Activated CD4-positive, alpha-beta T cell treated with anti-CD3 and anti-CD28 coated beads, Interleukin-2, amount 10 ng/mL, durations not matched to agents 24 days and 14 days (primary cell): ENCODE results near the gene CD99L2. TPM values are rescaled to one million over a fixed set of nuclear protein-coding genes. Genes with fewer than 3 reads are reported as not detected.
"Not testable (repeated sequence)": the region's sequence is repeated elsewhere in the genome, so short reads cannot be mapped to it uniquely, and the experiment has no call there.

Experiments
- DNase-seq: peaks from one replicate; pipeline ENCODE4 v3.0.0; 2022
- H3K27ac Mint-ChIP-seq: one replicate; pipeline ENCODE4 v1.8.0; 2022; ENCODE audit warnings: mild to moderate bottlenecking, mixed read lengths
- H3K27me3 Mint-ChIP-seq: one replicate; pipeline ENCODE4 v1.8.0; 2022; ENCODE audit warnings: mixed read lengths
- H3K36me3 Mint-ChIP-seq: one replicate; pipeline ENCODE4 v1.8.0; 2022; ENCODE audit warnings: low read depth, mild to moderate bottlenecking, mixed read lengths
- H3K4me1 Mint-ChIP-seq: one replicate; pipeline ENCODE4 v1.8.0; 2021; ENCODE audit warnings: mixed read lengths
- H3K4me3 Mint-ChIP-seq: one replicate; pipeline ENCODE4 v1.8.0; 2022; ENCODE audit warnings: mild to moderate bottlenecking, moderate library complexity, mixed read lengths
- H3K9me3 Mint-ChIP-seq: one replicate; pipeline ENCODE4 v1.8.0; 2021; ENCODE audit warnings: mixed read lengths
- intact Hi-C: fragments of 100-400 bp; cut with micrococcal nuclease; formaldehyde crosslinking; loops from one replicate; pipeline ENCODE4 v1.15.1; 2023
- total RNA-seq: library from RNA; stranded (reverse); gene quantifications from 2 replicates; pipeline ENCODE4 v1.2.3, GENCODE V29; 2022

CD99L2 gene
- total RNA-seq, 1 donor from 2014 or later, result 10.9 TPM

DNA sequence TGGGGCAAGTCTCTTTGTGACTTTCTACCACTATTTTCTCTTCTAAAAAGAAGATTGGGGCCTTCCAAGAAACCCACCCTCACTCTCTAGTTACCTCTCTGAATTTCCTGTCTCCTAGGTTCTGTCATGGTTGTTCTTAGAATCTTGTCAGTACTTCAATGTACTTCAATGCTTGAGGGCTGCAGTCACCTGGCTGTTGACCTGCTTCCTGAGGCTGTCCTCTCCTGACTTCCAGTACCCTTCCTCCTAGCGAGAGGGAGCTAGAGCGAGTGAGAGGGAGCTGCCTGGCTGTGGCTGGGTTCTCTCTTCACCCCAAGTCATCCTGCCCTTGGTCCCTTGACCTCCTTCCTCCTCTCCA, 17.7 kb downstream of the CD99L2 start:
- H3K27me3 Mint-ChIP-seq, result no peaks in the 10 kb centered on the region
- peak overlapping the region; percentile 87 for H3K27ac Mint-ChIP-seq
- peaks cover 5% of the 10 kb centered on the region for H3K36me3 Mint-ChIP-seq
- peaks cover 18% of the 10 kb centered on the region for H3K4me1 Mint-ChIP-seq
- H3K9me3 Mint-ChIP-seq, result no peaks in the 10 kb centered on the region
- DNase-seq, result peak; percentile 59
- intact Hi-C loops, result loop anchor here (1.0 to 10.0 kb wide), 2 partner anchors 18 to 66 kb away; partner anchors contain the start of gene CD99L2
- H3K4me3 Mint-ChIP-seq, result peak overlapping the region; percentile 34

DNA sequence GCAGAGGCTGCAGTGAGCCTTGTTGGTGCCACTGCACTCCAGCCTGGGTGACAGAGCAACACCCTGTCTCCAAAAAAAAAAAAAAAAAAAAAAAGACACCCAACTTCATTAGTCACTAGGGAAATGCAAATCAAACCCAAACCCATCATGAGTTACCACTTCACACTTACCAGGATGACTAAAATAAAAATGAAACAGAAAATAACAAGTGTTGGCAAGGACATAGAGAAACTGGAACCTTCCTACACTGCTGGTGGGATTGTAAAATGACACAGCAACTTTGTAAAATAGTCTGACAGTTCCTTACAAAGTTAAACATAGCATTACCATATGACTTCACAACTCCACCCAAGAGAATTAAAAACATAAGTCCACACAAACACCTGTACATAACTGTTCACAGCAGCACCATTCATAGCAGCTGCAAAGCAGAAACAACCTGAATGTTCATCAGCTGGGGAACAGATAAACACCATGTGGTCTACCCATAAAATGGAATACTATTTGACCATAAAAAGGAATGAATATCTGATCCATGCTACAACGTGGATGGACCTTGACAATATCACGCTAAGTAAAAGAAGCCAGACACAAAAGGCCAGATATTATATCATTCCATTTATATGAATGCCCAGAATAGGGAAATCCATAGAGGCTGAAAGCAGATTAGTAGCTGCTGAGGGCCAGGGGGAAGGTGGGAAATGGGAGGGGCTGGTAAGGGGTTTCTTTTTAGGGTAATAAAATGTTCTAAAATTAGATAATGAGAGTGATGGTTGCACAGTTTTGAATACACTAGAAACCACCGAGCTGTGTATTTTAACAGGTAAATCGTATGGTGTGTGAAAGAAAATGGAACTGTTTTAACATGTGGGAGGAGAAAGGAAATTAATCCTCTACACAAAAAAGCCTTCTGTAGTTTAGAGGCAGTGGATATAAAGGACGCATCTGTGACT, 18.3 kb downstream of the CD99L2 start:
- Mint-ChIP-seq H3K27me3 (no peaks in the 10 kb centered on the region), H3K4me3 (no peak overlapping the region)

DNA sequence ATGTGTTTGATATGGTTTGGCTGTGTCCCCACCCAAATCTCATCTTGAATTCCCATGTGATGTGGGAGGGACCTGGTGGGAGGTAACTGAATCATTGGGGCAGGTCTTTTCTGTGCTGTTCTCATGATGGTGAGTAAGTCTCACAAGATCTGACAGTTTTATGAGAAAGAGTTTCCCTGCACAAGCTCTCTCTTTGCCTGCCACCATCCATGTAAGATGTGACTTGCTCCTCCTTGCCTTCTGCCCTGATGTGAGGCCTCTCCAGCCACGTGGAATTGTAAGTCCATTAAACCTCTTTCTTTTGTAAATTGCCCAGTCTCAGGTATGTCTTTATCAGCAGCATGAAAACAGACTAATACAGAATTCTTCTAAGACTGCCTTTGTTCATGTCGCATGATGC, 22.8 kb downstream of the CD99L2 start:
- not testable (repeated sequence) for H3K4me3 Mint-ChIP-seq, H3K27ac Mint-ChIP-seq, DNase-seq, H3K9me3 Mint-ChIP-seq, H3K27me3 Mint-ChIP-seq
- Mint-ChIP-seq H3K4me1 (peaks cover 28% of the 10 kb centered on the region), H3K36me3 (peaks cover 16% of the 10 kb centered on the region)
- intact Hi-C loops, result loop anchor here (10.0 kb wide), 1 partner anchor 209 kb away; no protein-coding TSS in a partner anchor

More for the DNA sequence above, 18.3 kb downstream of the CD99L2 start:
- Mint-ChIP-seq H3K4me1 (peaks cover 18% of the 10 kb centered on the region), H3K36me3 (peaks cover 11% of the 10 kb centered on the region), H3K27ac (peak overlapping the region; percentile 72), H3K9me3 (no peaks in the 10 kb centered on the region)
- DNase-seq, result no peak
- intact Hi-C loops, result loop anchor here (1.0 to 10.0 kb wide), 3 partner anchors 18 to 205 kb away; partner anchors contain the start of gene CD99L2

DNA sequence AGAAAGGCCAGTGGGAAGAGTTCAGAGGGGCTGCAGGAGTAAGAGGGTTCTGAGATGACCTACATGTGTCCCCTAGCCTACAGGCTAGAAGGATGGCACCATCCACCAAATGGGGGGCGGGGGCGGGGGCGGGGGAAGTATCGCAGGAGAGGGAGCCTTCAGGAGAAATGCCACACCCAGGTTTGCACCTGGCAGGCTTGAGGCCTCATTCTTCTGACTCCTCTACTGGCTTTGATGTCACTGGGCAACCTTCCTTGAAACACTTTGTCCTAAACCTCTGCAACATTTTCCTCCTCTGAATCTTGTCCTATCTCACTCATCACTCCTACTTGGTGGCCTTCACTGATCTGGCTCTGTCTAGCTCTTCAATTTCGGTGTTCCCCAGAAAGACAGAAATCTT, 24.0 kb downstream of the CD99L2 start:
- H3K27me3 Mint-ChIP-seq, result no peaks in the 10 kb centered on the region
- H3K27ac Mint-ChIP-seq, result peak overlapping the region; percentile 25
- H3K36me3 Mint-ChIP-seq, result peaks cover 16% of the 10 kb centered on the region
- intact Hi-C loops, result loop anchor here (10.0 kb wide), 1 partner anchor 210 kb away; no protein-coding TSS in a partner anchor
- H3K4me1 Mint-ChIP-seq, result peaks cover 23% of the 10 kb centered on the region
- no peak overlapping the region for H3K4me3 Mint-ChIP-seq
- H3K9me3 Mint-ChIP-seq, result no peaks in the 10 kb centered on the region
- no peak for DNase-seq

DNA sequence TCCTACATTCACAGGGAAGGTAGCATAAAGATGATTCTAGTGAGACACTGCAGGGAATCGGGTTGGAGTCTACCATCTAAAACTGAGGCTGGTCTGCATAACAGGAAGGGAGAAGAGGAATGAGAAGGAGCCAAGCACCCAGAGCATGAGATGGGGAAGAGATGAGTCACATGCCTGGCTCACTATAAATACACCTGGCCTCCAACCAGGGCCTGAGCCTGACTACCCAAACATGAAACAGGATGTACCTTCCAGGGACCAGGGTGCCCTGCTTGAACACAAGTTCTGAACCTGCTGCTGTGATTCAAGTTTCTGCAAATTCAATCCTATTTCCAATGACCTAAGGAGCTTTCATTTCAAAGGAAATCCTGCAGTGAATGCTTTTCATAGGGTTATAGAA, 24.9 kb downstream of the CD99L2 start:
- no peak overlapping the region for H3K27ac Mint-ChIP-seq
- H3K9me3 Mint-ChIP-seq, result no peaks in the 10 kb centered on the region
- intact Hi-C loops, result loop anchor here (10.0 kb wide), 1 partner anchor 211 kb away; no protein-coding TSS in a partner anchor
- DNase-seq, result no peak
- peaks cover 24% of the 10 kb centered on the region for H3K4me1 Mint-ChIP-seq
- no peak overlapping the region for H3K4me3 Mint-ChIP-seq
- peaks cover 14% of the 10 kb centered on the region for H3K36me3 Mint-ChIP-seq
- no peaks in the 10 kb centered on the region for H3K27me3 Mint-ChIP-seq

DNA sequence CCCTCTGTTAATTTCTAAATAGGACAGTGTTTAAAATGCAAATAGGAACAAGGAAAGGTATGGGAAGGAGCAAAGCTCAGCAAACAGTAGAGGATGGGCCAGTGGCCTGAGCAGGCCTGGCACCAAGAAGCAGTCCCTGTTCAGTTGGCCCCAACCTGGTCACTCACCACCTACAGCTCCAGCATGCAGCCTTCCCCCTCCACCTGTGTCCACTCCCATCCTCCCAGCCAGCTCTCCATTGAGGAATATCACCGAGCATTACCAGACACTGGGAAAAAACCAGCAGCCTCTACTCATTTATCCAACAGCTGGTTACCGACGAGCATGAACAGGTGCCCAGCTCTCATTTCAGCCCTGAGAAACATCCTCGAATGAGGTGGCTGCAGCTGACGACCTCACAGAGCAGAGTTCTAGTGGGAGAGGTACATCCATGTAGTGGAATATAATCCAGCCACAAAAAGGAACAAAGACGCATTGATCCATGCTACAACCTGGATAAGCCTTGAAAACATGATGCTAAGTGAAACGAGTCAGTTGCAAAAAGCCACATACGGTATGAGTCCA, 25.6 kb downstream of the CD99L2 start:
- H3K4me1 Mint-ChIP-seq, result peaks cover 27% of the 10 kb centered on the region
- H3K9me3 Mint-ChIP-seq, result no peaks in the 10 kb centered on the region
- H3K27me3 Mint-ChIP-seq, result no peaks in the 10 kb centered on the region
- no peak for DNase-seq
- intact Hi-C loops, result loop anchor here (10.0 kb wide), 1 partner anchor 212 kb away; no protein-coding TSS in a partner anchor
- no peak overlapping the region for H3K27ac Mint-ChIP-seq
- peaks cover 14% of the 10 kb centered on the region for H3K36me3 Mint-ChIP-seq
- H3K4me3 Mint-ChIP-seq, result no peak overlapping the region

DNA sequence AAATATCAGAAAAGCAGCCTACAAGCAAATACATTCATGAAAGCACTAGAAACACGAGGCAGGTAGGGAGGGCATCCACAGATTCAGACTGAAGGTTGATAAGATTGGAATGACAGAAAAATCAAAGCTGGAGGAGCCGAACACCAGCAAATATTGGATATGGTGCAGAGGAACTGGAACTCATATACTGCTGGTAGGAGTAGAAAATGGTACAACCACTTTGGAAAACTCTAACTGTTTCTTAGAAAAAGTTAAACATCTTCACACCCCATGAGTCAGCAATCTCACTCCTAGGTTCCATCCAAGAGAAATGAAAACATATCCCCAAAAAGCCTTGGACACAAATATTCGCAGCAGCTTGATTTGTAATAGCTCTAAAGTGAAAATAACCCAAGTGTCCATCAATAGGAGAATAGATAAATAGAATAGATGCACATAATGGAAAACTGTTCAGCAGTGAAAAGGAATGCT, 27.1 kb downstream of the CD99L2 start:
- H3K4me1 Mint-ChIP-seq, result peaks cover 27% of the 10 kb centered on the region
- peak overlapping the region; percentile 2 for H3K27ac Mint-ChIP-seq
- H3K27me3 Mint-ChIP-seq, result no peaks in the 10 kb centered on the region
- H3K9me3 Mint-ChIP-seq, result no peaks in the 10 kb centered on the region
- H3K4me3 Mint-ChIP-seq, result no peak overlapping the region
- H3K36me3 Mint-ChIP-seq, result peaks cover 14% of the 10 kb centered on the region
- intact Hi-C loops, result loop anchor here (10.0 kb wide), 1 partner anchor 213 kb away; no protein-coding TSS in a partner anchor
- DNase-seq, result no peak

DNA sequence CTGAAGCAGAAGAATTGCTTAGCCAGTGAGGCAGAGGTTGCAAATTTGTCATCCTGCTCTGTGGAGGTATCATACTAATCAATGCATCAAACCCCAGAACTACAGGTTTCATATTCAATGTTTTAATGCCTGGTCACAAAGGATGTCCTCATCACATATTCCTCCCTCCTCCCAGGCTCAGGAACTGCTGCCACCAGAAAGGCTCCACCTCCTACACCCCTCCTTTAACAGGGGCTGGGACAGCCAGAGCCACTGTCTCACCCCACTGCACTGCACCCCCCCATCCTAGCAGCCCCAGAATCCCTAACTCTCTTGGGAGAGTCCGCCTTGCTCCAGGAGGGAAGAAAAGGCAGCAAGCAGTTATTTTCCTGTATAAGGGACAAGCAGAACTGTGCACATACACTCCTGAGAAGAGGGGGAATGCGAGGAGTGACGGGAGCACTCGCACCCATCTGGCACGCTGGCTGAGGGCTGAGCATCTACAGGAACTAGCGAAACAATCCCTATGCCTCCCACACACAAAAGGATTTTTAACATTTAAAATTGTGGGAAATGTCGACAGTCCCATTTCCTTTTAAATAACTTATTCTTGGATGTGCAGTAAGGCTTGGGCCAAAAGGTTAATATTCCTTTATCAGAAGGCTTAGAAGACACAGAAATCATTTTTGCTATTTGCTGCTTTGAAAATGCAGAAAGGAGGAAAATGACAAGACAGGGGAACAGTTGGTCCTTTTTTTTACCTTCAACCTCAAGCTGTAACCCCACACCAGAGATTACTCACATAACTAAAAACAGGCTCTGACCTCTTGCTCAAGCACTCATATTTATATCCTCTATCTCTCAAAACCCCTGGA, 27.8 kb downstream of the CD99L2 start:
- intact Hi-C loops, result loop anchor here (10.0 kb wide), 1 partner anchor 214 kb away; no protein-coding TSS in a partner anchor
- DNase-seq, result no peak
- Mint-ChIP-seq H3K27me3 (no peaks in the 10 kb centered on the region), H3K9me3 (no peaks in the 10 kb centered on the region), H3K4me3 (no peak overlapping the region), H3K27ac (peak overlapping the region; percentile 2), H3K36me3 (peaks cover 11% of the 10 kb centered on the region), H3K4me1 (peaks cover 27% of the 10 kb centered on the region)

DNA sequence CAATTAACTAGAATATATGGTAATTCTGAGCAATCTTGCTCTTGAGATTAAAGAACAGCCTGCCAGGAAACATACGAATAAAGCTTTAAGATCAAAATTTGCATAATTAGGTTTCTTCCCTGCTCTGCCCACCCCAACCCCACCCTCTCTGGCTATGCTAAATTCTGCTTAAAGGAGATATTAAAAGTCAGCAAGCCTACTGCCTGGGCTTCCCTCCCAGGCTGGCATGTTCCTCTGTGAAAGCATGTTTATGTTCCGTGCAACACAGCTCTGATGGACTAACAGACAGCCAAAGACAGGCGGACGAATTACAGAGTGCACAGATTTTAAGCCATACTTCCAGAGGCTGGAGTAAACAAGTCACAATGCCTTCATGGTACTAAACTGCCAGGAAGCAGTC, 28.4 kb downstream of the CD99L2 start:
- peaks cover 27% of the 10 kb centered on the region for H3K4me1 Mint-ChIP-seq
- DNase-seq, result no peak
- H3K4me3 Mint-ChIP-seq, result no peak overlapping the region
- intact Hi-C loops, result loop anchor here (10.0 kb wide), 1 partner anchor 215 kb away; no protein-coding TSS in a partner anchor
- H3K9me3 Mint-ChIP-seq, result no peaks in the 10 kb centered on the region
- H3K27ac Mint-ChIP-seq, result no peak overlapping the region
- peaks cover 5% of the 10 kb centered on the region for H3K36me3 Mint-ChIP-seq
- H3K27me3 Mint-ChIP-seq, result no peaks in the 10 kb centered on the region

DNA sequence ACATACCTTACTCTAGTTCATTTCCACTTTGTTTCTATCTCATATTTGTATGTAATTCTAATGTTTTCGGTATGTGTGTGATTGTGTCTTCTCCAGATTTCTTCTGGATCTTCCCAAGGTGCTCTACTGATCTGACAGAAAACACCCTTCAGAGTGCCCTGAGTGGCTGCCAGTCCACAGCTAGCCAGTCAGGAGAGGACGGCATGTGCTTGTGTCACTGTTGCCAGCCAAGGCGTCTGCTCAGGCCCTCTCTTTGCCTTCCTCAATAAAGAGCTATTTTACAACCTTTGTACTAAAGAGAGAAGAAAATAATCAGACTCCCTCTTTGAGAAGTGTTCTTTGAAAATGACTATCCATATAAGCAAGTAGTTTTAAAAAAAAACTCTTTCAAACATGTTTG, 29.0 kb downstream of the CD99L2 start:
- Mint-ChIP-seq H3K27ac (no peak overlapping the region), H3K4me3 (no peak overlapping the region), H3K27me3 (no peaks in the 10 kb centered on the region), H3K9me3 (no peaks in the 10 kb centered on the region), H3K4me1 (peaks cover 25% of the 10 kb centered on the region), H3K36me3 (peaks cover 5% of the 10 kb centered on the region)
- intact Hi-C loops, result no loop called here
- no peak for DNase-seq

DNA sequence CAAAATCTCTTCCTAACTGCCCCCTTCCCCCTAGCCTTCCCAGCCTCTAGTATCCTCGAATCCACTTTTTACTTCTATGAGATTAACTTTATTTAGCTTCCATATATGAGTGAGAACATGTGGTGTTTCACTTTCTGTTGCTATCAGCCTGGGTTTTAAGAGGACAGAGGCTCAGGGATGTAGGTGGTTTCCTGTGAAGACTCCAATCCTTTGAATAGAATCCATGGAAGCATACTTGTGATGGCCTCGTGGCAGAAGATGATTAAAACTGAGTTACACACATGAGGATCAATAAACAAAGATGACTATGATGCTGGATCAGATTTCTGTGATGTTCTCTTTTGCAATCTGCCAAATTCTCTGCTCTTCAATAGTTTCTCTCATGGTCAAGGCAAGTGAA, 29.8 kb downstream of the CD99L2 start:
- no peak overlapping the region for H3K27ac Mint-ChIP-seq
- H3K4me3 Mint-ChIP-seq, result no peak overlapping the region
- intact Hi-C loops, result no loop called here
- H3K36me3 Mint-ChIP-seq, result peaks cover under 1% of the 10 kb centered on the region
- DNase-seq, result no peak
- no peaks in the 10 kb centered on the region for H3K9me3 Mint-ChIP-seq
- H3K4me1 Mint-ChIP-seq, result peaks cover 19% of the 10 kb centered on the region
- no peaks in the 10 kb centered on the region for H3K27me3 Mint-ChIP-seq

DNA sequence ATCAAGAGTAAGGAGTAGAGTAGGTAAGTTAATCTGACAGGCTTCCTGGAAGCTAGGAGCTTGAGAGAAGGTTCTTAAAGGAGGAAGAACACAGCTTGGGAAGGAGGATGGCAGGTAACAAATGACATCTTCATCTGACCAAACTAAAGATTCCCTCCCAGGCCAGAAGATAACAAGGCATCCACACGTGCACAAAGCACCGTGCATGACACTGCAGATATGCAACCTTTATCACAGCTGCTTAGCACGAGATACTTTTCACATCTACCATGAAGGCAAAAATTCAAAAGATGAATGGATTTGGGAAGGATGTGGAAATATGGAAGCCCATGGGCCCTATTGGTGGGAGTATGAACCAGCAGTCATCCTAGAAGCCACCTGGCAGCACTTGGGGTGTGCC, 34.3 kb downstream of the CD99L2 start:
- Mint-ChIP-seq H3K9me3 (no peaks in the 10 kb centered on the region), H3K4me1 (peaks cover 5% of the 10 kb centered on the region), H3K36me3 (peaks cover 4% of the 10 kb centered on the region), H3K27ac (no peak overlapping the region), H3K27me3 (no peaks in the 10 kb centered on the region), H3K4me3 (no peak overlapping the region)
- no peak for DNase-seq
- intact Hi-C loops, result no loop called here

DNA sequence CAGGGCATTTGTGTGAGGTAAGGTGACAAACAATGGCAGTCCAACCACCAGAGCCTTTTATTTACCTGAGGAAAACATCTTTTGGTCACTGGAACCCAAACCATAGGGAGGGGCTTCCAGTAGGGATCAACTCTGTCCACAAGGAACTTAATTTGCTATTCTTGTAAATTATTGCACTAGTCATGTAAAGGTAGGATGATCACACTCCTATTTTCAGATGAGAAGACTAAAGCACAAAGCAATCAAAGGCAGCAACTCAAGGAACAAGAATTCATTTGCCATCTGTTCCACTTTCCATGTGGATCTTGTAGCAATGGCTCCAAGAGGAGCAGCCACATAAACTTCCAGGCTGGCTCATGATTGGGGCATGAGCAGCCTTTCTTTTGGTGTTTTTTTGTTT, 35.3 kb downstream of the CD99L2 start:
- intact Hi-C loops, result no loop called here
- H3K27ac Mint-ChIP-seq, result no peak overlapping the region
- H3K27me3 Mint-ChIP-seq, result no peaks in the 10 kb centered on the region
- H3K4me3 Mint-ChIP-seq, result no peak overlapping the region
- no peak for DNase-seq
- no peaks in the 10 kb centered on the region for H3K4me1 Mint-ChIP-seq
- peaks cover 6% of the 10 kb centered on the region for H3K9me3 Mint-ChIP-seq
- peaks cover 5% of the 10 kb centered on the region for H3K36me3 Mint-ChIP-seq
